SKM-1 (cell line): ENCODE data around the gene ZNF74.
"Not testable (repeated sequence)": the region's sequence is repeated elsewhere in the genome, so short reads cannot be mapped to it uniquely, and the experiment has no call there.

ENCODE experiments used
- DNase-seq: peaks from one replicate; lab custom pipeline; 2025; ENCODE audit not compliant: unreplicated experiment; lab: John Stamatoyannopoulos, UW

The ZNF74 gene

DNA sequence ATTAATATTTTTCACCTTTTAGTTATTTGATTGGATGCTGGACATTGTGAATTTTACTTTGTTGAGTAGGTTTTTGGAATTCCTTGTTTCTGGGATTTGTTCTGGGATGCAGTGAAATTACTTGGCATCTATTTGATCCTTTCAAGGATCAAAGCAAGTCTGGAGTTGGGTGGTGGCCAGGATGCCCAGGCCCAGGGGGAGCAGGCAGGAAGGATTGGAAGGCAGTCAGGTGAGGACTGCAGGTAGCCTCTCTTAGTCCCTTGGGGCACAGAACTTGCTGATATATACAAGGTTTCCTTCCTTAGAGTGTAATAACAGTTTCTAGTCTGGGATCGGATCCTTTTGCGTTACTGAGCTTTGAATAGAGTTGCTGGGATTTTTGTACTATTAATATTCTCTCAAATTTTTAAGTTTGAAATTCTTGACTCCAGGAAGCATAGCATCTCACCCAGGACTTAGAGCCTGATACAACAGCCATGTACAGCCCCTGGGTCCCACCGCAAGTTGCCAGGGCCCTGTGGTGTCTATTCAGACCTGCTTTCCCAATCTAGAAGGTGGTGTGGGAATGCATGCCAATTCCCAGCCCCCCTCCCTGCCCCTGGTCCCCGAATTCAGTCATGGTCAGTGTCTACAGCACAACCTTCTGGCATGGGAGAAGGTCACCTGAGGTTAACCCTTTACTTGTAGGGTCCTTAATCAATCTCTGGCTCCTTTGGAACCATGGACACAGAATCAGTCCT is 6.1 kb downstream of the ZNF74 start:
- no peak for DNase-seq

DNA sequence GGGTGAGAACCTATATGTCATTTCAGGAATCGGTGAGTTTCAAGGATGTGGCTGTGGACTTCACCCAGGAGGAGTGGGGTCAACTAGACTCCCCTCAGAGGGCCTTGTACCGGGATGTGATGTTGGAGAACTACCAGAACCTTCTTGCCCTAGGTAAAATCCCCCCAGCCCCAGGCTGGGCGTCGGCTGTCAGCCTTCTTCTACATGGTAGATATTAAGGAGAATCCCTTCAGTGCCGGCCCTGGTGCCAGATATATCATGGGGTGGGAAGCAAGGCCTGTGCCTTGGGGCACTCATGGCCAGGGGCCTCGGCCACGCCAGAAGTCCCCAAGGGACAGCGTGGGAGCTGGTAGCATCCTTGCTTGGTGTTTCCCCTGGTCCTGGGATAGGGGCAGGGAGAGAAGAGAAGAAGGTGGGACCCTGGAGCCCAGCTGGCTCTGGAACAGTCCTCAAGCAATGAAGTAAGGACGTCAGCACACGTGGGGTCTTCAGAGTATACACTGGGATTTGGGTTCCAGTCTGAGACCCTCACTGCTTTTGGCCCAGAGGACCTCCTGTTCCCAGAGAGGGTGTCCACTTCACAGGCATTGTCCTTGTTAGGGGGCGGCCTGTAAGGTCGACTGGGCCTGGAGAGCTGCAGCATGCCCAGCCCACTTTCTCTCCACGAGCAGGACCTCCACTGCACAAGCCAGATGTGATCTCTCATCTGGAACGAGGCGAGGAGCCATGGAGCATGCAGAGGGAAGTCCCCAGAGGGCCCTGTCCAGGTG is 6.8 kb downstream of the ZNF74 start:
- no peak for DNase-seq

DNA sequence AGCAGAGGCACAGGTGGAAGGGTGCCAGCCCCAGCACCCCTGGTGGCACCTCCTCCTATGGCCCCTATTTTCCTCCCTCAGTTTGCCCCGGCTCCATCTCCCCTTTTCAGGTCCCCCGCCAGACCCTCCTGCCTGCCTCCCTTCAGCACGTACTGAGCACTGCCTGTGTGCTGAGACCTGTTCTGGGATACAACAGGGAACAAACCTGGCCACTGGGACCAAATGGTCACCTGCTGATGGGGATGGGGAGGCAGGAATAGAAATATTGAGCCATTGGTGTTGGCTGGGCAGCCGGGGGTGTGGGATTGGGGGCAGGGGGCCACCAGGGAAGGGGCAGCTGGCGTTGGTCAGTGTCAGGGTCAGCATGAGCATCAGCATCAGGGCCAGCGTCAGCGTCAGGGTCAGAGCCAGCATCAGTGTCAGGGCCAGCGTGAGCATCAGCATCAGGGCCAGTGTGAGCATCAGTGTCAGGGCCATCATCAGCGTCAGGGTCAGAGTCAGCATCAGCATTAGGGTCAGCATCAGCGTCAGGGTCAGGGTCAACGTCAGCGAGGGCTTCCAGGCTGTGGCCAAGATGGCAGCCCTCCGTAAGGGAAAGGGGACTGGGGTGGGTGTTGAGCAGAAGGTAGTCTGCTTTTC is 7.5 kb downstream of the ZNF74 start:
- DNase-seq, result no peak

DNA sequence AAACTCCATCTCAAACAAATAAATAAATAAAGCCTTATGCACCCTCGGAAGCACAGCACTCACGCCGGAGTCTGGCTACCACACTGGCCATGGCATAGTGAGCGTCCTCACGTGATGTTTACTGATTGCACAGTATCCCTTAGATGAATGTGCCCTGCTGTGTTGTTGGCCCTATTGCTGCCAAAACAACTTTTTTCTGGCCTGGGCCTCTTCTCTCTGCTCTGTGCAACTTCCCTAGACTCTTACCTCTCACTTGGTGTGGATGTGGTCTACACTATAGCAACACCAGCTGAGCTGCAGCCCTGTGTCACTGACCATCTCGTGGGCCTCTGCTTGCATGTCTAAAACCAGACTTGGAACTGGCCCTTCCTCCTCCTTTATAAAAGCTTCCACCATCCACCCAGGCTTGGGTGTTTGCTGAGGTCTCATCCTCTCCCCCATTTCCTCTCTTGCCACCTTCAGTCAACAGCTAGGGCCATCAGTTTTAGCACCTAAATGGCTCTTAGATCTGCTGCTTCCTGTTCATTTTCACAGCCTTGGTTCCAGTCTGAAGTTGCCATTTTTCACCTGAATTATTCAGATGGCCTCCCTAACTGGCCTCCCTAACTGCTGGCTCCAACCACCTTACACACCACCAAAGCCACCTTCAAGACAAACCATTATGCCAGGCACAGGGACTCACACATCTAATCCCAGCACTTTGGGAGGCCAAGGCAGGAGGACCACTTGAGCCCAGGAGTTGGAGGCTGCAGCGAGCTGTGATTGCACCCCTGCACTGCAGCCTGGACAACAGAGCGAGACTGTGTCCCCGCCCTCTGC is 9.2 kb downstream of the ZNF74 start:
- DNase-seq, result no peak

DNA sequence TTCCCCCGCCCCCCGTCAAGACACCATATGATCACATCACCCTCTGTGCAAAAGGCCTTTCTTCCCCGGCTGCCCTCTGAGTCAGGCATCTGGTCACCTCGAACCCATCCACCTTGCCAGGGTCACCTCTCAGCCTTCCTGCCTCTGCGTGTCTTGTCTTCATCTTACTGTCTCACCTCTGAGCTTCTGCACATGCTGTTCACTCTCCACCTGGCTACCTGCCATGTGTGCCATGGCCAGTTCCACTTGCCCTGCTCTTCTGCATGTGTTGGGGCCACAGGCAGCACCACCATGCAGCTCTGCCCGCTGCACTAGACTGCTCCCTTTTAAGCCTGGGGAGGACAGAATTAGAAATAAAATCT is 9.8 kb downstream of the ZNF74 start:
- DNase-seq, result no peak

DNA sequence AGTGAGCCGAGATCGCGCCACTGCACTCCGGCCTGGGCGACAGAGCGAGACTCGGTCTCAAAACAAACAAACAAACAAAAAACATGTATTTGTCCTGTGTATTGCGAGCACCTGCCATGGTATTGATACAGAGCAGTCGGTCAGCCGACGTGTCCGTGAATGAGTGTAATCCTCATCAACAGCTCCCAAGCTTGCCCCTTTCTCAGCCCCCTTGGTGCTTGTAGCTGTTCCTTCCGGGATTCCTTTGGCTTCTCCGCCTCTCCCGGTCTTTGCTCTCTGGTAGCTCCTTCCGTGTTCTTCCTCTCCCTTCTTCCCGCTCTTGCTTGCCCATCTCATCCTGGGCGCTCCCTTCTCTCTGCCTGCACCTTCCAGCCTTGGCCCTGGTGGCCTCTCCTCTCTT is 10.9 kb downstream of the ZNF74 start:
- DNase-seq, result no peak

DNA sequence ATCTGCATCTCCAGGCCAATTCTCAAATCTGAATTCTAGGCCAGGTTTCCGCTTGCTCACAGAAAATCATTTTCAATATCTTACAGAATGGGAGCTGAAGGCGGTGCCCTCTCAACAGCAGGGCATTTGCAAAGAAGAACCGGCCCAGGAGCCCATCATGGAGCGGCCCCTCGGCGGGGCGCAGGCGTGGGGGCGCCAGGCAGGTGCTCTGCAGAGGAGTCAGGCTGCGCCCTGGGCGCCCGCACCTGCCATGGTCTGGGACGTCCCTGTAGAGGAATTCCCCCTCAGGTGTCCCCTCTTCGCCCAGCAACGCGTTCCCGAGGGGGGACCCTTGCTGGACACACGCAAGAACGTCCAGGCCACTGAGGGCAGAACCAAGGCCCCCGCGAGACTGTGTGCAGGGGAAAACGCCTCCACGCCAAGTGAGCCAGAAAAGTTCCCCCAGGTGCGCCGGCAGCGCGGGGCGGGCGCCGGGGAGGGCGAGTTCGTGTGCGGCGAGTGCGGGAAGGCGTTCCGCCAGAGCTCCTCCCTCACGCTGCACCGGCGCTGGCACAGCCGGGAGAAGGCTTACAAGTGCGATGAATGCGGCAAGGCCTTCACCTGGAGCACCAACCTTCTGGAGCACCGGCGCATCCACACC is 11.5 kb downstream of the ZNF74 start:
- no peak for DNase-seq

DNA sequence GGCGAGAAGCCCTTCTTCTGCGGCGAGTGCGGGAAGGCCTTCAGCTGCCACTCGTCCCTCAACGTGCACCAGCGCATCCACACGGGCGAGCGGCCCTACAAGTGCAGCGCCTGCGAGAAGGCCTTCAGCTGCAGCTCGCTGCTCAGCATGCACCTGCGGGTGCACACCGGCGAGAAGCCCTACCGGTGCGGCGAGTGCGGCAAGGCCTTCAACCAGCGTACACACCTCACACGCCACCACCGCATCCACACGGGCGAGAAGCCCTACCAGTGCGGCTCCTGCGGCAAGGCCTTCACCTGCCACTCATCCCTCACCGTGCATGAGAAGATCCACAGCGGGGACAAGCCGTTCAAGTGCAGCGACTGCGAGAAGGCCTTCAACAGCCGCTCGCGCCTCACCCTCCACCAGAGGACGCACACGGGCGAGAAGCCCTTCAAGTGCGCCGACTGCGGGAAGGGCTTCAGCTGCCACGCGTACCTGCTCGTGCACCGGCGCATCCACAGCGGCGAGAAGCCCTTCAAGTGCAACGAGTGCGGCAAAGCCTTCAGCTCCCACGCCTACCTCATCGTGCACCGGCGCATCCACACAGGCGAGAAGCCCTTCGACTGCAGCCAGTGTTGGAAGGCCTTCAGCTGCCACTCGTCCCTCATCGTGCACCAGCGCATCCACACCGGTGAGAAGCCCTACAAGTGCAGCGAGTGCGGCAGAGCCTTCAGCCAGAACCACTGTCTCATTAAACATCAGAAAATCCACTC is 12.2 kb downstream of the ZNF74 start:
- no peak for DNase-seq

DNA sequence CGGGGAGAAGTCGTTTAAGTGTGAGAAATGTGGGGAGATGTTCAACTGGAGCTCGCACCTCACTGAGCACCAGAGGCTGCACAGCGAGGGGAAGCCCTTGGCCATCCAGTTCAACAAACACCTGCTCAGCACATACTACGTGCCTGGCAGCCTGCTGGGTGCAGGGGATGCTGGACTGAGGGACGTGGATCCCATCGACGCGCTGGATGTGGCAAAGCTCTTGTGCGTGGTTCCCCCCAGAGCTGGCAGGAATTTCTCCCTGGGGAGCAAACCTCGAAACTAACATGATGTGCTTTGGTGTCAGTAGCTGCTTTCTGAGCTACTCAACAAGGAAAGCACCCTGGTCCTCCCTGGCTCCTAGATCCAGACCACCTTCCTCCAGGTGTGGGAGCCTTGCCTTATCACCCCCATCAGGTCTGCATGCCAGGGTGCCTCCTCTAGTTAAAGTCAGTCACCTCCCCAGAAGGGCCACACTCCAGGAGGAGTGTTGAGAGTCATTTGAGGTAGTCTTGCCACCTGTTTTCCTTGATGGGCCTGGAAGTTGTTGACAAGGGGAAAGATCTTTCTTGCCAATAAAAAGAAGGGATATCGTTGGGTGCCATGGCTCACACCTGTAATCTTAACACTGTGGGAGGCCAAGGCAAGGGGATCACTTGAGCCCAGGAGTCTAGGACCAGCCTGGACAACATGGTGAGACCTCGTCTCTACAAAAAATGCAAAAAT is 12.9 kb downstream of the ZNF74 start:
- no peak for DNase-seq

DNA sequence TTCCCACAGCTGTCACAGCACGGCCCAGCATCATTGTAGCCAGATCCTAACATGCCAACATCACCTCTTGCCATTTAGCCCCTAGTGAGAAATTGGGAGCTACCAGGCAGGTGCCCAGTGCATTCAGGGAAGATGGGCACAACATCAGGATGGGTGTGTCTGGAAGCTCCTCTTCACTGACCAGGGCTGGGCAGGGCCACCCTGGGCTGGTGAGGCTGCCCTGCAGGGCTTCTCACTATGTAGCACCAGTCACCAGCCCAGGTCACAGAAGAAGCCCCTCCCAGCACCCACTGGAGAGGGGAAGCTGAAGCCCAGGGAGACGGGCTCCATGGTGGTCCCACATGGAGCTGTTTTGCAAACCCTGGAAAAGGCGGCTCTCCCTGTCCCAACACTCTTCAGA is 13.9 kb downstream of the ZNF74 start:
- no peak for DNase-seq

DNA sequence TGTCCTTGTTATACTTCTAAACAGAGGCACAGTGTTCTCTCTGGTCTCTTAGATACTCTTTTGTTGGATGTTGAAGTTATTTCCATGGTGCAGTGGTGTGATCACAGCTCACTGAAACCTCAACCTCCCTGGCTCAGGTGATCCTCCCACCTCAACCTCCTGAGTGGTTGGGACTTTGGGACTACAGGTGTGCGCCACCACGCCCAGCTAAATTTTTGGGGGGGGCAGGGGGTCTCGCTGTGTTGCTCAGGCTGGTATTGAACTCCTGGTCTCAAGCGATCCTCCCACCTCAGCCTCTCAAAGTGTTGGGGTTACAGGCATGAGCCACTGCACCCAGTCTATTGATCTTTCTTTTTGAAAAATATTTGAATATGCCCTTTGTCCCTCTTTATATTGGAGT is 14.9 kb downstream of the ZNF74 start:
- DNase-seq, result no peak

DNA sequence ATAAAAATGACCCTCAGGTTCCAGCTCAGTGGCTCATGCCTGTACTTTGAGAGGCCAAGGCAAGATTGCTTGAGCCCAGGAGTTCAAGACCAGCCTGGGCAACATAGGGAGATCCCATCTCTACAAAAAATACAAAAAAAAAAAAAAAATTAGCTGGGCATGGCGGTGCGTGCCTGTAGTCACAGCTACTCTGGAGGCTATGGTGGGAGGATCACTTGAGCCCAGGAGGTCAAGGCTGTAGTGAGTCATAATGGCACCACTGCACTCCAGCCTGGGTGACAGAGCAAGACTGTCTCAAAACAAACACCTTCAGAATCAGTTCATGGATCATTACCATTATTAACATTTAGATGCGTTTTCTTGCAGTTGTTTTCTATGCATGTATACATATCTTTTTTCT is 15.4 kb downstream of the ZNF74 start:
- DNase-seq, result not testable (repeated sequence)

DNA sequence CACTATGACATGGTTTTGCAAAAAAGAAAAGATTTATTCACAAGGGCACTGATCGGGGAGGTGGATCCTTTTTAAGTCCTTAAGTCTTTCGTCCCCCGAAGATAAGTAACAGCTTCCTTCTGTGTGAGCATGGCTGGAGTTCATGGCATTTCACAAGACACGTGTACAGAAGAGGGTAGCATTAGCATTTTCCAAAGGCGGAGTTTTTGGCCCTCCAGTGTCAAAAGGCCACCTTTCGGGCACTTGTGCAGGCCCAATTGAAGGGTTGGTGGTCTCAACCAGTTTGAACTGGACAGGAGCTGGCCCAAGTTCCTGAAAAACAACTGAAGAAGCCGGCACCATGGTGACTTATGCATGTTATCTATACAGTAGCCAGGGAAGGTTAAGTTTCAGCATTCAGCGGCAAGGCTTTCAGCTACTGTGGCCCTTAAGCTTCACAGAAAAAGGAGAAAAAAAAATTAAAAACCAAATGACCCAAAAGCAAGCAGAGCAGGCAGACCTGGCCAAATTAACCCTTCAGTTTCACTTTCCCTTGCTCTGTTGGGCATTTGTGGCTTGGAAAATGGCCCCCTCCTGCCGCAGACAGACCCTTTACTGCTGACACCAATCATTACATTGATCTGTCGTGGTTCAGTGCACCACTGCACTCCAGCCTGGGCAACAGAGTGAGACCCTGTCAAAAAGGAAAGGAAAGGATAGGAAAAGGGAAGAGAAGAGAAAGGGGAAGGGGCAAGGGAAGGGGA is 18.7 kb downstream of the ZNF74 start:
- DNase-seq, result no peak

DNA sequence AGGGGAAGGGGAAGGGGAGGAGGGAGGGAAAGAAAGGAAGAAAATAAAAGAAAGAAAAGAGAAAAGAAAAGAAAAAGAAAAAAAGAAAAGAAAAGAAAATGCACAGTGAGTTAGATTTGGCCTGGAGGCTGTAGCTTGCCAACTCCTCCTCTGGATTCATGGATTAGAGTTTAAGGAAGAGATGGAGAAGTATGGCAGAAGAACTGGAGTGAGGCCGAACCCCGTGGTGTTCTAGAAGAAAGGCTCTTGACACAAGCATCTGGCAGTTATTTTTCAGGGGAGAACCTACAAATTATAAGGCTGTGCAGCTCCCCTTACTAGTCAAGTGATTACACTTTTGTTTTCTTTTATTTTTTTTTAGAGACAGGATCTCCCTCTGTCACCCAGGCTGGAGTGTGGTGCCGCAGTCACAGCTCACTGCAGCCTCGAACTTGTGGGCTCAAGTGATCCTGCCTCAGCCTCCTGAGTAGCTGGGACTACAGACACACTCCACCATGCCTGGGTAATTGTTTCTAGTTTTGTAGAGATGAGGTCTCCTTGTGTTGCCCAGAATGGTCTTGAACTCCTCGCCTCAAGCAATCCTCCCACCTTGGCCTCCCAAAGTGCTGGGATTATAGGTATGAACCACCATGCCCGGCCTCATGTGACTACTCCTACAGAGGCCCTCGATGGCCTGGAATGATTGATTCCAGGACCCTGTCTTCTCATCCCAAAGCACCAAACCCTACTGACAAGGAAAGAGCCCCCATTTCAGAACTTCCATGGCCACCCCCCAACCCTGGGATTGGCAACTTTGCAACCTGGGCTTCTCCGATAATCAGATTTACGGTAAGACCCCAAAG is 19.5 kb downstream of the ZNF74 start:
- DNase-seq, result no peak

DNA sequence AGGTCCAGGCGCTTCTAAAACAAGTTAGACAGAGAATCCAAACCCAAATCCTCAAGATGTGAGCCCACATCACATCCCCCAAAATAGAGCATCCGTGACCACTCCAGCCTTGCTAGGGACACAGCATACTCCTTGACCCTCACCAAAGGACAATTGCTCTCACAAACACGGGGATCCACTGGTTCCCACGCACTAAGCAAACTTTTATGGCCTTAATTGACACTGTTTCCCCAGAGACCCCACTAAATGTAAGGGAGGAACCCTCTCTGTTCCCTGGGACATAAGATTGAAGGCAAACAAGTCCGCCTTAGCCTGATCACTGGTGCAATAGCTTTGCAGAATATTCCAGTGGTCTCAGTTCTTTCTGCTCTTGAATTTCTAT is 20.1 kb downstream of the ZNF74 start:
- DNase-seq, result no peak

DNA sequence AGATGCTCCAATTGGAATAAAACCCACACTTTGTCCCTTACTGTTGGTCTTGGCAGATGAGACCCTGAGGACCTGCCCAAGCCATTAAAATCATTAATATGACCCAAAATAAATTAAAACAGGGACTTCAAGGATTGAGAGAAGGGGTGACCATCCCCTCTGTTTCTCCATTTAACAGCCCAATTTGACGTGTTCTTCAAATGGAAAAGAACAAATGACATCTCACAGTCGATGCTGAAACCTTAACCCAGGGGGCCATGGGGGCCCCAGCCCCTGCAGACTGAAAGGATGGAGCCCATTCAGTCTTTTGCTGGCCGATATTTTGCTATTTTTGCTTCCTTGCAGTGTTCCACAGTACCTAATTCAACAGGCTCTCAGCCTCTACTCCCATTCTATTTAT is 20.5 kb downstream of the ZNF74 start:
- DNase-seq, result no peak

DNA sequence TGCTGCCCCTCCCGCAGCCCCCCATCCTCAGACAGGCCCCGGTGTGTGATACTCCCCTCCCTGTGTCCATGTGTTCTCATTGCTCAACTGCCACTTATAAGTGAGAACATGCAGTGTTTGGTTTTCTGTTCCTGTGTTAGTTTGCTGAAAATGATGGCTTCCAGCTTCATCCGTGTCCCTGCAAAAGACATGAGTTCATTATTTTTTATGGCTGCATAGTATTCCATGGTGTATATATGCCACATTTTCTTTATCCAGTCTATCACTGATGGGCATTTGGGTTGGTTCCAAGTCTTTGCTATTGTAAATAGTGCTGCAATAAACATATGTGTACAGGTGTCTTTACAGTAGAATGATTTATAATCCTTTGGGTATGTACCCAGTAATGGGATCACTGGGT is 21.3 kb downstream of the ZNF74 start:
- not testable (repeated sequence) for DNase-seq

DNA sequence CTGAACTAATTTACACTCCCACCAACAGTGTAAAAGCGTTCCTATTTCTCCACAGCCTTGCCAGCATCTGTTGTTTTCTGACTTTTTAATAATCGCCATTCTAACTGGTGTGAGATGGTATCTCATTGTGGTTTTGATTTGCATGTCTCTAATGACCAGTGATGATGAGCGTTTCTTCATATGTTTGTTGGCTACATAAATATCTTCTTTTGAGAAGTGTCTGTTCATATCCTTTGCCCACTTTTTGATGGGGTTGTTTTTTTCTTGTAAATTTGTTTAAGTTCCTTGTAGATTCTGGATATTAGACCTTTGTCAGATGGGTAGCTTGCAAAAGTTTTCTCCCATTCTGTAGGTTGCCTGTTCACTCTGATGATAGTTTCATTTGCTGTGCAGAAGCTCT is 21.7 kb downstream of the ZNF74 start:
- not testable (repeated sequence) for DNase-seq
